ENCODE measurements around the gene SORCS2. TPM values are rescaled to one million over a fixed set of nuclear protein-coding genes. Genes with fewer than 3 reads are reported as not detected.

Gene SORCS2
- total and polyA plus RNA-seq, 3 donors from 2014 or later = 2.7 to 4.6 (median 2.9) TPM

GRCh38 chr4:7209699-7210098 lies 17.4 kb downstream of the SORCS2 start:
- peaks cover 16% of the 10 kb centered on the region for H3K4me1 ChIP-seq
- no peak overlapping the region for H3K4me3 ChIP-seq
- no peaks in the 10 kb centered on the region for H3K9me3 ChIP-seq
- H3K36me3 ChIP-seq (ENCODE audit: low read depth, missing control alignments) = no peaks in the 10 kb centered on the region
- H3K27ac ChIP-seq = no peak overlapping the region
- TF ChIP-seq CTCF (IDR thresholded peaks at IDR 0.05) (no peak), POLR2A (IDR thresholded peaks at IDR 0.05) (no peak)
- intact Hi-C loops (cut with DNase I; ENCODE audit: low total_unique reads) = no loop called here
- DNase-seq = no peak
- 83 to 91% methylated on average over 9 of the region's 9 CpGs for WGBS, 2 donors
- H3K27me3 ChIP-seq = no peaks in the 10 kb centered on the region

- no peaks in the 10 kb centered on the region for H3K36me3 ChIP-seq (ENCODE audit: low read depth, missing control alignments)
- no peaks in the 10 kb centered on the region for H3K9me3 ChIP-seq
- H3K4me3 ChIP-seq = no peak overlapping the region
- no peak overlapping the region for H3K27ac ChIP-seq
- H3K27me3 ChIP-seq = no peaks in the 10 kb centered on the region
- 79 to 99% methylated on average over 4 of the region's 4 CpGs for WGBS, 2 donors
- intact Hi-C loops (cut with DNase I; ENCODE audit: low total_unique reads) = no loop called here
- no peak for DNase-seq
- no peak for TF ChIP-seq POLR2A (IDR thresholded peaks at IDR 0.05)
- H3K4me1 ChIP-seq = peaks cover 16% of the 10 kb centered on the region
Measured at GRCh38 chr4:7210824-7211223, 18.5 kb downstream of the SORCS2 start.

DNA sequence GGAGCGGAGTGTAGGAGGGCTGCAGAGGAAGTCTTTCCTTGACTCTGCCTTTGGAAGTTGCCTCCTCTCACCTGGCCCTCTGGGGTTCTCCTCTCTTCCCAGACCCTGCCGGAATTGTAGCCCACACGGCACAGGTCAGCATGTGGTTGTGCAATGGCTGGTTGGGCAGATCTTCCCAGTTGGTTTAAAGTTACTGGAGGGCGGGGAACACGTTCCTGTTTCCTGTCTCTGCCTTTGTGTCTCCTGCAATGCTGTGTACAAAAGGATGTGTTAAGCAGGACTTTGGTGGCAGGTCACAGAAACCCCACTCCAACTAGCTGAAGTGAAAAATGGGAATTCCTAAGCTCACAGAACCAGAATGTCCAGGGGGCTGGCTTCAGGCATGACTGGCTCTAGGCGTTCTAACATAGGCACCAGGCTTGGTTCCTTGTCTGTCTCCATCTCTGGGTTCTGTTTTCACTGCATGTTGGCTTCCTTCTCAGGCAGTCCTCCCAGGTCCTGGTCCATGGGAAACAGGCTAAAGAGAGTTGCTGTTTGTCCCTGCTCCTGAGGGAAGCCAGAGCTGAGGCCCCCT lies 19.9 kb downstream of the SORCS2 start:
- no peaks in the 10 kb centered on the region for H3K9me3 ChIP-seq
- peaks cover 5% of the 10 kb centered on the region for H3K4me1 ChIP-seq
- no peak overlapping the region for H3K27ac ChIP-seq
- H3K27me3 ChIP-seq = no peaks in the 10 kb centered on the region
- TF ChIP-seq CTCF (IDR thresholded peaks at IDR 0.05) = no peak
- TF ChIP-seq POLR2A (IDR thresholded peaks at IDR 0.05) = no peak
- DNase-seq = no peak
- 85 to 89% methylated on average over 6 of the region's 6 CpGs for WGBS, 2 donors
- no peak overlapping the region for H3K4me3 ChIP-seq
- no peaks in the 10 kb centered on the region for H3K36me3 ChIP-seq (ENCODE audit: low read depth, missing control alignments)
- intact Hi-C loops (cut with DNase I; ENCODE audit: low total_unique reads) = no loop called here

- no peaks in the 10 kb centered on the region for H3K36me3 ChIP-seq (ENCODE audit: low read depth, missing control alignments)
- no peak for TF ChIP-seq POLR2A (IDR thresholded peaks at IDR 0.05)
- TF ChIP-seq CTCF (IDR thresholded peaks at IDR 0.05) = no peak
- no peaks in the 10 kb centered on the region for H3K9me3 ChIP-seq
- 85 to 97% methylated on average over 6 of the region's 6 CpGs for WGBS, 2 donors
- no peak for DNase-seq
- H3K27ac ChIP-seq = no peak overlapping the region
- H3K4me1 ChIP-seq = no peaks in the 10 kb centered on the region
- intact Hi-C loops (cut with DNase I; ENCODE audit: low total_unique reads) = no loop called here
- H3K27me3 ChIP-seq = no peaks in the 10 kb centered on the region
- no peak overlapping the region for H3K4me3 ChIP-seq
Measured at GRCh38 chr4:7212921-7213320, 20.6 kb downstream of the SORCS2 start.

GRCh38 chr4:7213807-7214206 lies 21.5 kb downstream of the SORCS2 start:
- intact Hi-C loops (cut with DNase I; ENCODE audit: low total_unique reads) = no loop called here
- H3K27me3 ChIP-seq = no peaks in the 10 kb centered on the region
- TF ChIP-seq CTCF (IDR thresholded peaks at IDR 0.05) (no peak), POLR2A (IDR thresholded peaks at IDR 0.05) (no peak)
- H3K36me3 ChIP-seq (ENCODE audit: low read depth, missing control alignments) = no peaks in the 10 kb centered on the region
- no peaks in the 10 kb centered on the region for H3K4me1 ChIP-seq
- 100% methylated on average over 1 to 2 of the region's 2 CpGs for WGBS, 2 donors
- no peak for DNase-seq
- H3K4me3 ChIP-seq = no peak overlapping the region
- H3K27ac ChIP-seq = no peak overlapping the region
- no peaks in the 10 kb centered on the region for H3K9me3 ChIP-seq
